Heart left ventricle (tissue), 13 donors: ENCODE data around the gene MORC1.

Experiments used
- POLR2A ChIP-seq, 2 donors: fragments of 450-650 bp; IDR thresholded peaks; one replicate each; pipeline ENCODE4 v1.6.1; 2017; ENCODE audit warnings: antibody characterized with exemption in 2 of 2, mild to moderate bottlenecking in 2 of 2, moderate library complexity in 2 of 2
- TF ChIP-seq, protein P1 (sequence below), 12 donors: fragments of 200-600 bp; sonication (generic) in 4 of 12; IDR thresholded peaks; one replicate each; pipeline versions ENCODE4 v1.5.0 to v1.8.0; 2018 to 2022; ENCODE audit warnings: antibody characterized with exemption in 12 of 12, mild to moderate bottlenecking in 5 of 12
- donor health status: ischemic (EF 13 %, LVEDD 7.1; RV severe dilation, severe dysfunction).
- donor health status: DM: no; HTN: yes; CAD: no.
- donor health status: DM: no; HTN: no; CAD: no.
- donor health status: ischemic (EF 25% LVEDD 6.9; RV normal size, moderate dysfunction).
- donor health status: ischemic (EF 25% LVEDD 5.7; RV mildly dilated, moderate dysfunction).
- donor health status: ischemic (EF 35%, LVEDD 5.7; RV mildly dilated, moderate dysfunction).
- donor health status: nonischemic (EF 11% LVEDD 7.7; RV severe dilation, severe dysfunction).
- donor health status: DM: yes; HTN: yes; CAD: no.
- donor health status: PGD.
- donor health status: ischemic (EF 29% LVEDD 5.4; RV normal size, mild dysfunction).
- donor health status: nonischemic (EF 23%, LVEDD 6.1; RV moderate dilation, normal function).

DNA sequence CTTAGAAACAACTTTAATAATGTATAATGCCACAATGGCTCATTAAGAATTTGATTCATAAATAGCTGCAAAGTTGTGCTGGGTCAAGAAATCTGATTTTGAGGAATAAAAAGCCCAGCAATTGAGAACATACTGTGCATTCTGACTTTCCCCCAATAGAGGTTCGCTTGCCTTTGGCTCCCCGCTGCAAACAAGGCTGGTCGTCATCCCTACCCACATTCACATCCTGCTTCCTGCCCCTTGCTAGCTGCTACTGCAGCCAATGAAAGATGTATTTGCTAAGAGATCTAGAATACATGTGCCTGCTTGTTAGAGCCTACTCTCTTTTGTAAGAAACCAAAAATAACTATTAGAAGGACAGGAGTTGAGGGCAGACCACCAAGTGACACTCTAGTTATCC lies 112.5 kb downstream of the MORC1 start:
- TF ChIP-seq POLR2A (IDR thresholded peaks at IDR 0.05): no peak
- TF ChIP-seq, protein P1, sequence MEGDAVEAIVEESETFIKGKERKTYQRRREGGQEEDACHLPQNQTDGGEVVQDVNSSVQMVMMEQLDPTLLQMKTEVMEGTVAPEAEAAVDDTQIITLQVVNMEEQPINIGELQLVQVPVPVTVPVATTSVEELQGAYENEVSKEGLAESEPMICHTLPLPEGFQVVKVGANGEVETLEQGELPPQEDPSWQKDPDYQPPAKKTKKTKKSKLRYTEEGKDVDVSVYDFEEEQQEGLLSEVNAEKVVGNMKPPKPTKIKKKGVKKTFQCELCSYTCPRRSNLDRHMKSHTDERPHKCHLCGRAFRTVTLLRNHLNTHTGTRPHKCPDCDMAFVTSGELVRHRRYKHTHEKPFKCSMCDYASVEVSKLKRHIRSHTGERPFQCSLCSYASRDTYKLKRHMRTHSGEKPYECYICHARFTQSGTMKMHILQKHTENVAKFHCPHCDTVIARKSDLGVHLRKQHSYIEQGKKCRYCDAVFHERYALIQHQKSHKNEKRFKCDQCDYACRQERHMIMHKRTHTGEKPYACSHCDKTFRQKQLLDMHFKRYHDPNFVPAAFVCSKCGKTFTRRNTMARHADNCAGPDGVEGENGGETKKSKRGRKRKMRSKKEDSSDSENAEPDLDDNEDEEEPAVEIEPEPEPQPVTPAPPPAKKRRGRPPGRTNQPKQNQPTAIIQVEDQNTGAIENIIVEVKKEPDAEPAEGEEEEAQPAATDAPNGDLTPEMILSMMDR (IDR thresholded peaks at IDR 0.05): no peak
